HEK293T (cell line): ENCODE data around the gene PPIL1.

Experiments
- ARNT ChIP-seq: fragments of 450-650 bp; IDR thresholded peaks from 2 replicates; pipeline ENCODE4 v1.6.1; 2017; ENCODE audit warnings: mild to moderate bottlenecking
- BHLHE40 ChIP-seq: fragments of 450-650 bp; IDR thresholded peaks from 2 replicates; pipeline ENCODE4 v1.6.1; 2016; ENCODE audit warnings: mild to moderate bottlenecking, moderate library complexity, borderline replicate concordance
- CTBP1 ChIP-seq: fragments of 450-650 bp; IDR thresholded peaks from 2 replicates; pipeline ENCODE4 v1.6.1; 2016; ENCODE audit warnings: borderline replicate concordance
- ELF4 ChIP-seq: fragments of 450-650 bp; IDR thresholded peaks from 2 replicates; pipeline ENCODE4 v1.6.1; 2017; ENCODE audit warnings: antibody characterized with exemption
- FOXA1 ChIP-seq: fragments of 450-650 bp; IDR thresholded peaks from 2 replicates; pipeline ENCODE4 v1.6.1; 2016; ENCODE audit warnings: mild to moderate bottlenecking
- FOXK2 ChIP-seq: fragments of 450-650 bp; IDR thresholded peaks from 2 replicates; pipeline ENCODE4 v1.6.1; 2016; ENCODE audit warnings: mild to moderate bottlenecking
- FOXM1 ChIP-seq: fragments of 450-650 bp; IDR thresholded peaks from 2 replicates; pipeline ENCODE4 v1.6.1; 2017; ENCODE audit warnings: mild to moderate bottlenecking, borderline replicate concordance
- L3MBTL2 ChIP-seq: fragments of 450-650 bp; conservative IDR thresholded peaks from 2 replicates; pipeline ENCODE4 v1.6.1; 2016; ENCODE audit warnings: mild to moderate bottlenecking
- LEF1 ChIP-seq: fragments of 450-650 bp; IDR thresholded peaks from 2 replicates; pipeline ENCODE4 v1.6.1; 2017; ENCODE audit warnings: mild to moderate bottlenecking, borderline replicate concordance
- PKNOX1 ChIP-seq: fragments of 450-650 bp; IDR thresholded peaks from 2 replicates; pipeline ENCODE4 v1.6.1; 2016
- SP1 ChIP-seq: fragments of 450-650 bp; IDR thresholded peaks from 2 replicates; pipeline ENCODE4 v1.6.1; 2017
- SUZ12 ChIP-seq: fragments of 450-650 bp; IDR thresholded peaks from 2 replicates; pipeline ENCODE4 v1.6.1; 2016; ENCODE audit warnings: mild to moderate bottlenecking
- ZNF384 ChIP-seq: fragments of 450-650 bp; IDR thresholded peaks from 2 replicates; pipeline ENCODE4 v1.6.1; 2016

- TF ChIP-seq FOXA1 (no peak), ELF4 (no peak), FOXM1 (no peak), L3MBTL2 (no peak), SUZ12 (no peak), PKNOX1 (no peak), ZNF384 (no peak), SP1 (no peak), FOXK2 (no peak), CTBP1 (no peak), LEF1 (no peak), BHLHE40 (no peak), ARNT (no peak)
Observed at GRCh38 chr6:36851626-36852025, 23.0 kb downstream of the PPIL1 start.
